ENCODE data around the gene TRIM65.
A peak's percentile ranks its signal among the peaks of the same experiment; 100 is the strongest.

GRCh38 chr17:75940727-75941441 is 44.1 kb upstream of the TRIM65 start, which contains the start of gene FBF1:
- TF ChIP-seq CTCF (IDR thresholded peaks at IDR 0.05) (no peak), POLR2A (IDR thresholded peaks at IDR 0.05) (peak; percentile 87)

All from adrenal gland (tissue), 5 donors.